ENCODE results near the gene MZB1.
A peak's percentile ranks its signal among the peaks of the same experiment; 100 is the strongest.

The MZB1 gene

GRCh38 chr5:139389701-139390638 lies at the start of gene MZB1:
MZB1 (minus strand) TSS chr5:139389913; CDS start chr5:139389856, 57 bp downstream.
- H3K27me3 ChIP-seq (ENCODE audit: control insufficient read depth, insufficient read depth, low read length) = peaks cover 17% of the 10 kb centered on the region

GRCh38 chr5:139439013-139439903 lies 49.5 kb upstream of the MZB1 start, which contains the start of gene DNAJC18:
DNAJC18 (minus strand) TSS chr5:139439525; CDS start chr5:139439445, 80 bp downstream.
- H3K27me3 ChIP-seq (ENCODE audit: control insufficient read depth, insufficient read depth, low read length) = no peaks in the 10 kb centered on the region
- H3K36me3 ChIP-seq (ENCODE audit: control insufficient read depth, insufficient read depth, low read length) = no peaks in the 10 kb centered on the region
- peak within 1 kb of the TSS; percentile 74 for H3K4me3 ChIP-seq (ENCODE audit: low read length)
- H3K27ac ChIP-seq (ENCODE audit: low read depth, low read length) = peak within 1 kb of the TSS; percentile 86
- H3K4me1 ChIP-seq (ENCODE audit: control insufficient read depth, insufficient read depth, low read length) = peaks cover 4% of the 10 kb centered on the region
- H3K9ac ChIP-seq (ENCODE audit: low read length) = peak within 1 kb of the TSS; percentile 87

More at GRCh38 chr5:139389701-139390638, at the start of gene MZB1:
- no peaks in the 10 kb centered on the region for H3K4me1 ChIP-seq (ENCODE audit: control insufficient read depth, insufficient read depth, low read length)
- H3K36me3 ChIP-seq (ENCODE audit: control insufficient read depth, insufficient read depth, low read length) = peaks cover 3% of the 10 kb centered on the region
- H3K9ac ChIP-seq (ENCODE audit: low read length) = peak within 1 kb of the TSS; percentile 19
- H3K4me3 ChIP-seq (ENCODE audit: low read length) = peak within 1 kb of the TSS; percentile 64
- no peak within 1 kb of the TSS for H3K27ac ChIP-seq (ENCODE audit: low read depth, low read length)

- Histone ChIP-seq H3K4me3 (ENCODE audit: low read length) (peak overlapping the region; percentile 74), H3K4me1 (ENCODE audit: control insufficient read depth, insufficient read depth, low read length) (peaks cover 4% of the 10 kb centered on the region), H3K9ac (ENCODE audit: low read length) (no peak overlapping the region), H3K27me3 (ENCODE audit: control insufficient read depth, insufficient read depth, low read length) (no peaks in the 10 kb centered on the region), H3K27ac (ENCODE audit: low read depth, low read length) (no peak overlapping the region), H3K36me3 (ENCODE audit: control insufficient read depth, insufficient read depth, low read length) (no peaks in the 10 kb centered on the region)
Measured at GRCh38 chr5:139438707-139439012, 48.9 kb upstream of the MZB1 start.

GRCh38 chr5:139435676-139436075 lies 46.0 kb upstream of the MZB1 start:
- no peak overlapping the region for H3K4me3 ChIP-seq (ENCODE audit: low read length)
- no peaks in the 10 kb centered on the region for H3K27me3 ChIP-seq (ENCODE audit: control insufficient read depth, insufficient read depth, low read length)
- H3K4me1 ChIP-seq (ENCODE audit: control insufficient read depth, insufficient read depth, low read length) = peaks cover 4% of the 10 kb centered on the region
- no peak overlapping the region for H3K27ac ChIP-seq (ENCODE audit: low read depth, low read length)
- no peaks in the 10 kb centered on the region for H3K36me3 ChIP-seq (ENCODE audit: control insufficient read depth, insufficient read depth, low read length)
- no peak overlapping the region for H3K9ac ChIP-seq (ENCODE audit: low read length)

- no peaks in the 10 kb centered on the region for H3K27me3 ChIP-seq (ENCODE audit: control insufficient read depth, insufficient read depth, low read length)
- no peak overlapping the region for H3K27ac ChIP-seq (ENCODE audit: low read depth, low read length)
- no peaks in the 10 kb centered on the region for H3K36me3 ChIP-seq (ENCODE audit: control insufficient read depth, insufficient read depth, low read length)
Measured at GRCh38 chr5:139431706-139432105, 42.0 kb upstream of the MZB1 start.

GRCh38 chr5:139430015-139430414 lies 40.3 kb upstream of the MZB1 start:
- H3K27ac ChIP-seq (ENCODE audit: low read depth, low read length) = no peak overlapping the region
- no peaks in the 10 kb centered on the region for H3K27me3 ChIP-seq (ENCODE audit: control insufficient read depth, insufficient read depth, low read length)
- no peaks in the 10 kb centered on the region for H3K4me1 ChIP-seq (ENCODE audit: control insufficient read depth, insufficient read depth, low read length)
- no peak overlapping the region for H3K4me3 ChIP-seq (ENCODE audit: low read length)
- H3K9ac ChIP-seq (ENCODE audit: low read length) = no peak overlapping the region
- H3K36me3 ChIP-seq (ENCODE audit: control insufficient read depth, insufficient read depth, low read length) = no peaks in the 10 kb centered on the region

More at GRCh38 chr5:139431706-139432105, 42.0 kb upstream of the MZB1 start:
- no peak overlapping the region for H3K9ac ChIP-seq (ENCODE audit: low read length)
- no peaks in the 10 kb centered on the region for H3K4me1 ChIP-seq (ENCODE audit: control insufficient read depth, insufficient read depth, low read length)
- H3K4me3 ChIP-seq (ENCODE audit: low read length) = no peak overlapping the region

- Histone ChIP-seq H3K27ac (ENCODE audit: low read depth, low read length) (no peak overlapping the region), H3K36me3 (ENCODE audit: control insufficient read depth, insufficient read depth, low read length) (no peaks in the 10 kb centered on the region), H3K27me3 (ENCODE audit: control insufficient read depth, insufficient read depth, low read length) (no peaks in the 10 kb centered on the region), H3K4me3 (ENCODE audit: low read length) (no peak overlapping the region), H3K9ac (ENCODE audit: low read length) (no peak overlapping the region), H3K4me1 (ENCODE audit: control insufficient read depth, insufficient read depth, low read length) (no peaks in the 10 kb centered on the region)
Measured at GRCh38 chr5:139426203-139426885, 36.6 kb upstream of the MZB1 start.

- Histone ChIP-seq H3K4me1 (ENCODE audit: control insufficient read depth, insufficient read depth, low read length) (no peaks in the 10 kb centered on the region), H3K9ac (ENCODE audit: low read length) (no peak overlapping the region), H3K36me3 (ENCODE audit: control insufficient read depth, insufficient read depth, low read length) (no peaks in the 10 kb centered on the region), H3K27me3 (ENCODE audit: control insufficient read depth, insufficient read depth, low read length) (no peaks in the 10 kb centered on the region), H3K4me3 (ENCODE audit: low read length) (no peak overlapping the region), H3K27ac (ENCODE audit: low read depth, low read length) (no peak overlapping the region)
Measured at GRCh38 chr5:139425497-139425896, 35.8 kb upstream of the MZB1 start.

- Histone ChIP-seq H3K27me3 (ENCODE audit: control insufficient read depth, insufficient read depth, low read length) (no peaks in the 10 kb centered on the region), H3K27ac (ENCODE audit: low read depth, low read length) (no peak overlapping the region), H3K4me1 (ENCODE audit: control insufficient read depth, insufficient read depth, low read length) (peaks cover 2% of the 10 kb centered on the region), H3K4me3 (ENCODE audit: low read length) (no peak overlapping the region), H3K36me3 (ENCODE audit: control insufficient read depth, insufficient read depth, low read length) (peaks cover 7% of the 10 kb centered on the region), H3K9ac (ENCODE audit: low read length) (no peak overlapping the region)
Measured at GRCh38 chr5:139422307-139422893, 32.7 kb upstream of the MZB1 start.

- H3K4me3 ChIP-seq (ENCODE audit: low read length) = no peak overlapping the region
- H3K9ac ChIP-seq (ENCODE audit: low read length) = no peak overlapping the region
- H3K36me3 ChIP-seq (ENCODE audit: control insufficient read depth, insufficient read depth, low read length) = peaks cover 7% of the 10 kb centered on the region
- H3K4me1 ChIP-seq (ENCODE audit: control insufficient read depth, insufficient read depth, low read length) = peaks cover 20% of the 10 kb centered on the region
- no peak overlapping the region for H3K27ac ChIP-seq (ENCODE audit: low read depth, low read length)
- no peaks in the 10 kb centered on the region for H3K27me3 ChIP-seq (ENCODE audit: control insufficient read depth, insufficient read depth, low read length)
Measured at GRCh38 chr5:139419226-139420192, 29.8 kb upstream of the MZB1 start.

- Histone ChIP-seq H3K36me3 (ENCODE audit: control insufficient read depth, insufficient read depth, low read length) (peaks cover 7% of the 10 kb centered on the region), H3K4me1 (ENCODE audit: control insufficient read depth, insufficient read depth, low read length) (peaks cover 23% of the 10 kb centered on the region), H3K4me3 (ENCODE audit: low read length) (no peak overlapping the region), H3K27me3 (ENCODE audit: control insufficient read depth, insufficient read depth, low read length) (no peaks in the 10 kb centered on the region), H3K9ac (ENCODE audit: low read length) (no peak overlapping the region), H3K27ac (ENCODE audit: low read depth, low read length) (no peak overlapping the region)
Measured at GRCh38 chr5:139418793-139419192, 29.1 kb upstream of the MZB1 start.

Data from rectal smooth muscle tissue (tissue), 1 donor.